Neural cell (in vitro differentiated cells): ENCODE measurements around the gene BAAT. TPM values are rescaled to one million over a fixed set of nuclear protein-coding genes. Genes with fewer than 3 reads are reported as not detected.
"Not testable (repeated sequence)": the region's sequence is repeated elsewhere in the genome, so short reads cannot be mapped to it uniquely, and the experiment has no call there.

Source experiments
- H2AFZ ChIP-seq: fragments of 200-600, 300-800 bp; sonication (generic), shearing (Covaris generic); 2 replicates; pipeline ENCODE4 v1.6.0; 2014; ENCODE audit warnings: low read depth, mild to moderate bottlenecking, antibody characterized with exemption, low read length, moderate library complexity
- H3F3A ChIP-seq: fragments of 200-600 bp; shearing (Covaris generic); 2 replicates; pipeline ENCODE4 v1.6.1; 2016; ENCODE audit warnings: mild to moderate bottlenecking, moderate library complexity, mixed read lengths, antibody characterized with exemption, low read length; ENCODE audit not compliant: insufficient read depth, poor library complexity, severe bottlenecking
- H3K27ac ChIP-seq: fragments of 200-600, 300-800 bp; sonication (generic), shearing (Covaris generic); 2 replicates; pipeline ENCODE4 v1.5.1; 2014; ENCODE audit warnings: mild to moderate bottlenecking, low read length, moderate library complexity
- H3K27me3 ChIP-seq: fragments of 300-800, 200-600 bp; sonication (generic), shearing (Covaris generic); 2 replicates; pipeline ENCODE4 v1.6.0; 2014; ENCODE audit warnings: mild to moderate bottlenecking, low read depth, low read length, moderate library complexity; ENCODE audit not compliant: insufficient read depth
- H3K36me3 ChIP-seq: fragments of 300-800, 200-600 bp; sonication (generic), shearing (Covaris generic); 2 replicates; pipeline ENCODE4 v1.5.1; 2014; ENCODE audit warnings: mild to moderate bottlenecking, antibody characterized with exemption, low read length, moderate library complexity; ENCODE audit not compliant: insufficient read depth
- H3K4me2 ChIP-seq: fragments of 300-800, 200-600 bp; sonication (generic), shearing (Covaris generic); 2 replicates; pipeline ENCODE4 v1.6.0; 2014; ENCODE audit warnings: mild to moderate bottlenecking, low read length
- H3K4me3 ChIP-seq: fragments of 300-800, 200-600 bp; sonication (generic), shearing (Covaris generic); 2 replicates; pipeline ENCODE4 v1.5.1; 2014; ENCODE audit warnings: mild to moderate bottlenecking, low read length, moderate library complexity
- H3K79me2 ChIP-seq: fragments of 200-600 bp; shearing (Covaris generic); replicated peaks from 2 replicates; pipeline ENCODE4 v1.6.0; 2014; ENCODE audit warnings: mild to moderate bottlenecking, low read length, moderate library complexity; ENCODE audit not compliant: insufficient read depth
- H3K9ac ChIP-seq: fragments of 300-800, 200-600 bp; sonication (generic), shearing (Covaris generic); 2 replicates; pipeline ENCODE4 v1.6.1; 2016; ENCODE audit warnings: mild to moderate bottlenecking, low read length, mixed read lengths
- H3K9me2 ChIP-seq: fragments of 200-600 bp; shearing (Covaris generic); 2 replicates; pipeline ENCODE4 v1.6.1; 2016; ENCODE audit warnings: mild to moderate bottlenecking, low read length, mixed read lengths; ENCODE audit not compliant: insufficient read depth
- H3K9me3 ChIP-seq: fragments of 200-600, 300-800 bp; sonication (generic), shearing (Covaris generic); 2 replicates; pipeline ENCODE4 v1.6.1; 2016; ENCODE audit warnings: mild to moderate bottlenecking, mixed run types, low read length, moderate library complexity, mixed read lengths
- H4K20me1 ChIP-seq: fragments of 200-600 bp; shearing (Covaris generic); 2 replicates; pipeline ENCODE4 v1.6.1; 2016; ENCODE audit warnings: mild to moderate bottlenecking, mixed run types; ENCODE audit not compliant: insufficient read depth
- EP300 ChIP-seq: fragments of 450-650 bp; conservative IDR thresholded peaks from 2 replicates; pipeline ENCODE4 v1.6.1; 2014; ENCODE audit warnings: antibody characterized with exemption, mild to moderate bottlenecking, moderate library complexity; ENCODE audit not compliant: poor library complexity, severe bottlenecking
- EZH2 ChIP-seq: fragments of 200-600, 300-800 bp; shearing (Covaris generic), sonication (generic); IDR thresholded peaks from 2 replicates; pipeline ENCODE4 v1.6.1; 2014; ENCODE audit warnings: antibody characterized with exemption, low read length, borderline replicate concordance, mild to moderate bottlenecking; ENCODE audit not compliant: insufficient read depth, poor library complexity, severe bottlenecking
- MXI1 ChIP-seq: fragments of 450-650 bp; conservative IDR thresholded peaks from 2 replicates; pipeline ENCODE4 v1.6.1; 2014; ENCODE audit warnings: antibody characterized with exemption, mild to moderate bottlenecking; ENCODE audit not compliant: poor library complexity, severe bottlenecking
- POLR2AphosphoS5 ChIP-seq: IDR thresholded peaks from 2 replicates; pipeline ENCODE4 v1.6.1; 2012
- RAD21 ChIP-seq: fragments of 450-650 bp; conservative IDR thresholded peaks from 2 replicates; pipeline ENCODE4 v1.6.1; 2014; ENCODE audit warnings: antibody characterized with exemption, mild to moderate bottlenecking, moderate library complexity
- SMC3 ChIP-seq: fragments of 450-650 bp; conservative IDR thresholded peaks from 2 replicates; pipeline ENCODE4 v1.6.1; 2014; ENCODE audit warnings: antibody characterized with exemption, mild to moderate bottlenecking, moderate library complexity; ENCODE audit not compliant: poor library complexity
- TAF1 ChIP-seq: IDR thresholded peaks from 2 replicates; pipeline ENCODE4 v1.6.1; 2012; ENCODE audit warnings: low read depth
- polyA plus RNA-seq: library from polyadenylated mRNA; depleted of rRNA; stranded (reverse); fragments of >200 nt; gene quantifications from 2 replicates; pipeline ENCODE4 v1.2.3, GENCODE V29; 2014
- TF ChIP-seq, protein P1 (sequence below): fragments of 450-650 bp; IDR thresholded peaks from 2 replicates; pipeline ENCODE4 v1.5.1; 2014; ENCODE audit warnings: antibody characterized with exemption, mild to moderate bottlenecking, moderate library complexity; ENCODE audit not compliant: poor library complexity, severe bottlenecking
- TF ChIP-seq, protein P2 (sequence below): IDR thresholded peaks from 2 replicates; pipeline ENCODE4 v1.6.1; 2012; ENCODE audit warnings: borderline replicate concordance

Gene BAAT
- polyA plus RNA-seq, 1 donor from 2014 or later: 0.61 TPM

DNA sequence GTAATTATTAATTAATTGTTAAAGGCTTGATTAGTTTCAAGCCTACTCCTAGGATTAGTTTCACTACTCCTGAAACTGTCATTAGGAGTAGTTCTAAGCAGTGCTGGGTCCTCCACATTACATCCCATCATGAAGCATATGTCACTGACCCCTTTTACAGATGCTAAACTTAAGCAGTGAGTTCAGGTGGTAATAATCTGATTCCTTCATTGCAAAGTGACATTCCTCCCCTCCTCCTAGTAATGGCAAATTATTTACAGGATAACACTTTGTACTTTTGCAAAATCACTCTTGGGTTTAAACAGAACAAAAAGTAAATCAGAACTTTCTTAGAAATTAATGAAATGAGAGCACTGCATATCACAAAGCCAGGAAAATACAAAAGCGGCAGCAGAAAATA lies 52.4 kb downstream of the BAAT start:
- Histone ChIP-seq H3K27ac (no peak overlapping the region), H2AFZ (no peak overlapping the region), H3K9ac (no peak overlapping the region), H3K4me2 (no peak overlapping the region), H3K9me2 (no peaks in the 10 kb centered on the region), H3K79me2 (no peaks in the 10 kb centered on the region), H4K20me1 (no peaks in the 10 kb centered on the region), H3K9me3 (no peaks in the 10 kb centered on the region), H3F3A (no peaks in the 10 kb centered on the region), H3K4me3 (no peak overlapping the region), H3K36me3 (no peaks in the 10 kb centered on the region), H3K27me3 (no peaks in the 10 kb centered on the region)
- TF ChIP-seq, protein P1, sequence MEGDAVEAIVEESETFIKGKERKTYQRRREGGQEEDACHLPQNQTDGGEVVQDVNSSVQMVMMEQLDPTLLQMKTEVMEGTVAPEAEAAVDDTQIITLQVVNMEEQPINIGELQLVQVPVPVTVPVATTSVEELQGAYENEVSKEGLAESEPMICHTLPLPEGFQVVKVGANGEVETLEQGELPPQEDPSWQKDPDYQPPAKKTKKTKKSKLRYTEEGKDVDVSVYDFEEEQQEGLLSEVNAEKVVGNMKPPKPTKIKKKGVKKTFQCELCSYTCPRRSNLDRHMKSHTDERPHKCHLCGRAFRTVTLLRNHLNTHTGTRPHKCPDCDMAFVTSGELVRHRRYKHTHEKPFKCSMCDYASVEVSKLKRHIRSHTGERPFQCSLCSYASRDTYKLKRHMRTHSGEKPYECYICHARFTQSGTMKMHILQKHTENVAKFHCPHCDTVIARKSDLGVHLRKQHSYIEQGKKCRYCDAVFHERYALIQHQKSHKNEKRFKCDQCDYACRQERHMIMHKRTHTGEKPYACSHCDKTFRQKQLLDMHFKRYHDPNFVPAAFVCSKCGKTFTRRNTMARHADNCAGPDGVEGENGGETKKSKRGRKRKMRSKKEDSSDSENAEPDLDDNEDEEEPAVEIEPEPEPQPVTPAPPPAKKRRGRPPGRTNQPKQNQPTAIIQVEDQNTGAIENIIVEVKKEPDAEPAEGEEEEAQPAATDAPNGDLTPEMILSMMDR: no peak
- TF ChIP-seq POLR2AphosphoS5: no peak
- TF ChIP-seq EP300: no peak
- TF ChIP-seq EZH2: no peak
- TF ChIP-seq, protein P2, sequence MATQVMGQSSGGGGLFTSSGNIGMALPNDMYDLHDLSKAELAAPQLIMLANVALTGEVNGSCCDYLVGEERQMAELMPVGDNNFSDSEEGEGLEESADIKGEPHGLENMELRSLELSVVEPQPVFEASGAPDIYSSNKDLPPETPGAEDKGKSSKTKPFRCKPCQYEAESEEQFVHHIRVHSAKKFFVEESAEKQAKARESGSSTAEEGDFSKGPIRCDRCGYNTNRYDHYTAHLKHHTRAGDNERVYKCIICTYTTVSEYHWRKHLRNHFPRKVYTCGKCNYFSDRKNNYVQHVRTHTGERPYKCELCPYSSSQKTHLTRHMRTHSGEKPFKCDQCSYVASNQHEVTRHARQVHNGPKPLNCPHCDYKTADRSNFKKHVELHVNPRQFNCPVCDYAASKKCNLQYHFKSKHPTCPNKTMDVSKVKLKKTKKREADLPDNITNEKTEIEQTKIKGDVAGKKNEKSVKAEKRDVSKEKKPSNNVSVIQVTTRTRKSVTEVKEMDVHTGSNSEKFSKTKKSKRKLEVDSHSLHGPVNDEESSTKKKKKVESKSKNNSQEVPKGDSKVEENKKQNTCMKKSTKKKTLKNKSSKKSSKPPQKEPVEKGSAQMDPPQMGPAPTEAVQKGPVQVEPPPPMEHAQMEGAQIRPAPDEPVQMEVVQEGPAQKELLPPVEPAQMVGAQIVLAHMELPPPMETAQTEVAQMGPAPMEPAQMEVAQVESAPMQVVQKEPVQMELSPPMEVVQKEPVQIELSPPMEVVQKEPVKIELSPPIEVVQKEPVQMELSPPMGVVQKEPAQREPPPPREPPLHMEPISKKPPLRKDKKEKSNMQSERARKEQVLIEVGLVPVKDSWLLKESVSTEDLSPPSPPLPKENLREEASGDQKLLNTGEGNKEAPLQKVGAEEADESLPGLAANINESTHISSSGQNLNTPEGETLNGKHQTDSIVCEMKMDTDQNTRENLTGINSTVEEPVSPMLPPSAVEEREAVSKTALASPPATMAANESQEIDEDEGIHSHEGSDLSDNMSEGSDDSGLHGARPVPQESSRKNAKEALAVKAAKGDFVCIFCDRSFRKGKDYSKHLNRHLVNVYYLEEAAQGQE: no peak
- TF ChIP-seq SMC3: no peak
- no peak for TF ChIP-seq TAF1
- no peak for TF ChIP-seq MXI1
- TF ChIP-seq RAD21: no peak

GRCh38 chr9:101327422-101327909 lies 57.3 kb downstream of the BAAT start:
- H3K9me2 ChIP-seq, H3K9ac ChIP-seq, H3K36me3 ChIP-seq, H3K27ac ChIP-seq, H3K79me2 ChIP-seq, H4K20me1 ChIP-seq, H3K27me3 ChIP-seq, H3K4me3 ChIP-seq, H3K9me3 ChIP-seq, H2AFZ ChIP-seq, H3K4me2 ChIP-seq, H3F3A ChIP-seq: not testable (repeated sequence)

- no peak overlapping the region for H3K4me3 ChIP-seq
- no peaks in the 10 kb centered on the region for H3K27me3 ChIP-seq
- no peaks in the 10 kb centered on the region for H3K36me3 ChIP-seq
- H3K9me2 ChIP-seq: no peaks in the 10 kb centered on the region
- no peaks in the 10 kb centered on the region for H3F3A ChIP-seq
- no peaks in the 10 kb centered on the region for H4K20me1 ChIP-seq
- no peak overlapping the region for H3K27ac ChIP-seq
- H3K9me3 ChIP-seq: no peaks in the 10 kb centered on the region
- H3K4me2 ChIP-seq: no peak overlapping the region
- no peaks in the 10 kb centered on the region for H3K79me2 ChIP-seq
- TF ChIP-seq EP300 (no peak), RAD21 (no peak), POLR2AphosphoS5 (no peak), SMC3 (no peak), EZH2 (no peak), TAF1 (no peak), MXI1 (no peak)
- TF ChIP-seq, protein P1: no peak
- TF ChIP-seq, protein P2: no peak
- H2AFZ ChIP-seq: no peak overlapping the region
- H3K9ac ChIP-seq: no peak overlapping the region
Measured at GRCh38 chr9:101326501-101326900, 58.3 kb downstream of the BAAT start.
